GM12864 (cell line): ENCODE results near the gene ANKS3.

ENCODE experiments used
- DNase-seq: peaks from one replicate; pipeline ENCODE4 v3.0.0-alpha.2; 2011; ENCODE audit warnings: low read depth
- H3K4me3 ChIP-seq: 2 replicates; pipeline ENCODE4 v1.5.1; 2011; ENCODE audit warnings: mild to moderate bottlenecking, low read depth, low read length, control low read depth
- TF ChIP-seq, protein P1 (sequence below): IDR thresholded peaks from 2 replicates; pipeline ENCODE4 v1.5.1; 2011; ENCODE audit warnings: low read depth, mild to moderate bottlenecking, moderate library complexity, low read length, control low read depth, inconsistent platforms; ENCODE audit errors: missing control alignments

ANKS3 gene

DNA sequence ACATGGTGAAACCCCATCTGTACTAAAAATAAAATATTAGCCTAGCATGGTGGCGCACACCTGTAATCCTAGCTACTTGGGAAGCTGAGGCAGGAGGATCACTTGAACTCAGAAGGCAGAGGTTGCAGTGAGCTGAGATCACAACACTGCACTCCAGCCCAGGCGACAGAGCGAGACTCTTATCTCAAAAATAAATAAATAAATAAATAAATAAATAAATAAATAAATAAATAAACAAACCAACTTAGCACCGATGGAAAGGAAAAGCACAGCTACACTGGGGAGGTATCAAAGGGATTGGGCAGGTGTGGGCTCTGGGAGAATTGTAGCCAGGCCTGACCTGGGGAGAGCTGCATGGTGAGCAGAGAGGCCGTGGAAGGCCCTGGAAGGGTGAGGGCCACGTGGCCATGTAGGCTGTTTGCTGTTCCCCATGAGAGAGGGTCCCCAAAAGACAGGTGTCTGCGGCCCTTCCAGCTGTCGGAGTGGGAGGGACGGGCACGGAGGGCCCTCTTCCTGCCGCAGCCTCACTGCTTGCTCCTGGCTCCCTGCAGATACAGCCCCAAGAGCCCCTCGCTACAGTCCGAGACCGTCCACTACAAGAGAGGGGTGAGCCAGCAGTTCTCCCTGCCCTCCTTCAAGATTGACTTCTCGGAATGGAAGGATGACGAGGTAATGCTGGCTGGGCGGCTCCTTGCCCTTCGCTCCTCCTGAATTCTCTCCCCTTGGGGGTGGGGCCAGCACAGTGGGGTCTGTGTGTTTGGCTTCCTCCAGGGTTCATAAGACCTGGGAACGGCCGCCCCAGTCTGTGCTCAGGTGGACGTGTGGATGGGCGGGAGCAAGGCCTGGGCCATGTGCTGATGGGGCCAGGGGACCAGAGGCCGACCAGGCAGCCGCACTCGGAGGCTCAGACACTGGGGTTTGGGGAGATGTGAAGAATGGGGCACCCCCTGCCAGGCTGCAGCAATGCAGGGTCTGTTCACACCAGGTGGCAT lies 77.1 kb downstream of the ANKS3 start:
- DNase-seq = no peak
- TF ChIP-seq, protein P1, sequence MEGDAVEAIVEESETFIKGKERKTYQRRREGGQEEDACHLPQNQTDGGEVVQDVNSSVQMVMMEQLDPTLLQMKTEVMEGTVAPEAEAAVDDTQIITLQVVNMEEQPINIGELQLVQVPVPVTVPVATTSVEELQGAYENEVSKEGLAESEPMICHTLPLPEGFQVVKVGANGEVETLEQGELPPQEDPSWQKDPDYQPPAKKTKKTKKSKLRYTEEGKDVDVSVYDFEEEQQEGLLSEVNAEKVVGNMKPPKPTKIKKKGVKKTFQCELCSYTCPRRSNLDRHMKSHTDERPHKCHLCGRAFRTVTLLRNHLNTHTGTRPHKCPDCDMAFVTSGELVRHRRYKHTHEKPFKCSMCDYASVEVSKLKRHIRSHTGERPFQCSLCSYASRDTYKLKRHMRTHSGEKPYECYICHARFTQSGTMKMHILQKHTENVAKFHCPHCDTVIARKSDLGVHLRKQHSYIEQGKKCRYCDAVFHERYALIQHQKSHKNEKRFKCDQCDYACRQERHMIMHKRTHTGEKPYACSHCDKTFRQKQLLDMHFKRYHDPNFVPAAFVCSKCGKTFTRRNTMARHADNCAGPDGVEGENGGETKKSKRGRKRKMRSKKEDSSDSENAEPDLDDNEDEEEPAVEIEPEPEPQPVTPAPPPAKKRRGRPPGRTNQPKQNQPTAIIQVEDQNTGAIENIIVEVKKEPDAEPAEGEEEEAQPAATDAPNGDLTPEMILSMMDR = no peak
- no peak overlapping the region for H3K4me3 ChIP-seq

DNA sequence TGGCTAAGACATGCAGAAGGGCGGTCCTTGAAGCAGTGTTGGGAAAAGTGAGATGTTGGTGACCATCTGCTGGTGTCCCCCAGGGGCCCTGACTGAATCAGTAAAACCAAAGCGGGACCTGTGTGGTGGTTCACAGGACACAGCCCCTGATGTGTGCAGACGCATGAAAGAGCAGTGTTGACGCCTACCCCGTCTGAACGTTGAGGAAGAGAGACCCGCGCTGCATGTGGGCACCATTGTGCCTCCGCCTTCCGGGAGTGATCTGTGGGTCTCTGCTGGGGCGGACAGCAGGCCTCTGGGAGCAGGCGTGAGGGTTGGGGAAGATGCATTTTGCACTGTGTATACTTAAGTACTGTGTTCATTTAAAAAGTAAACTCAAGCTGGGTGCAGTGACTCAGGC lies 77.8 kb downstream of the ANKS3 start:
- no peak overlapping the region for H3K4me3 ChIP-seq
- DNase-seq = no peak
- TF ChIP-seq, protein P1 = no peak

DNA sequence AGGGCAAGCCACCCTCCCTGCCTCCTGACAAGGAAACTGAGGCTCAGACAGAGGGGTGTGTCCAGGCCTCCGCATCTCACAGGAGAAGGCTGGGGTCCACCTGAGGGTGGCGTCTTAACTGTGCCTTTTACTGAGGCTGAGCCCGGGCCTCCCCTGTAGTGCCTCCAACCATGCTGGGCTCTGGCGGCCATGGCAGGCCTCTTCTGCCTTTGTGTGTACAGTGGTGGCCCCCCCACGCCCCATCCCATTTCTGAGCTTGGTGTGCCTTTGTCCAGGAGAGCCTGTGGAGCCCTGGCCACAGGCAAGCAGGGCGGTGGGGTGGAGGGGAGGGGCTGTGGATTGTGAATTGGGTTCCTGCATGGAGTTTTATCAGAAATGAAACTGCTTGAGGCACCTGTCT lies 78.3 kb downstream of the ANKS3 start:
- no peak overlapping the region for H3K4me3 ChIP-seq
- TF ChIP-seq, protein P1 = no peak
- DNase-seq = no peak

DNA sequence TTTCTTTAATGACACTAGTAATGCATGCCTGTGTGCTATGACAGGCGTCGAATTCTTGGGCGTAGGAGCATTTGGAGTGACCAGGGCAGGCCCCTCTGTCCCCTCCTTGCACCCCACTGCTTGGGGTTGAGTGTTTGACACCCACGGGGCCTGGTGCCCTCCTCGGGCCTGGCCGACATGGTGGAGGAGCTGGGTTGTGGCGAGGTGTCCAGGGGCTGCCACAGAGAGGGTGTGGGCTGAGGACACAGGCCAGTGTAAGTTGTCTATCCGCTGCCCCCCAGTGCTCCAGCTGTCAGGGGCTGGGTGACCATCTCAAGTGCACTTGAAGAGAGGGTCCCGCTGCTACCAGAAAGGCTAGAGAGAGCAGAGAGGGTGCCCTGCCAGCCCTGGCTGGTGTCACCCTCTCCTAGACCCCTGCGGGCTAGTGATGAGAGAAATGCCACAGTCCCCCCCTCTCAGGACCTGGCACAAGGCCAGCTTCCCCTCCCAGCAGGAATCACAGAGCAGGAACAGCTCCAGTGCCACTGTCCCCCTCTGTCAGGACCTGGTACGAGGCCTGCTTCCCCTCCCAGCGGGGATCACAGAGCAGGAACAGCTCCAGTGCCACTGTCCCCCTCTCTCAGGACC lies 79.0 kb downstream of the ANKS3 start:
- no peak for DNase-seq
- no peak overlapping the region for H3K4me3 ChIP-seq
- TF ChIP-seq, protein P1 = no peak

DNA sequence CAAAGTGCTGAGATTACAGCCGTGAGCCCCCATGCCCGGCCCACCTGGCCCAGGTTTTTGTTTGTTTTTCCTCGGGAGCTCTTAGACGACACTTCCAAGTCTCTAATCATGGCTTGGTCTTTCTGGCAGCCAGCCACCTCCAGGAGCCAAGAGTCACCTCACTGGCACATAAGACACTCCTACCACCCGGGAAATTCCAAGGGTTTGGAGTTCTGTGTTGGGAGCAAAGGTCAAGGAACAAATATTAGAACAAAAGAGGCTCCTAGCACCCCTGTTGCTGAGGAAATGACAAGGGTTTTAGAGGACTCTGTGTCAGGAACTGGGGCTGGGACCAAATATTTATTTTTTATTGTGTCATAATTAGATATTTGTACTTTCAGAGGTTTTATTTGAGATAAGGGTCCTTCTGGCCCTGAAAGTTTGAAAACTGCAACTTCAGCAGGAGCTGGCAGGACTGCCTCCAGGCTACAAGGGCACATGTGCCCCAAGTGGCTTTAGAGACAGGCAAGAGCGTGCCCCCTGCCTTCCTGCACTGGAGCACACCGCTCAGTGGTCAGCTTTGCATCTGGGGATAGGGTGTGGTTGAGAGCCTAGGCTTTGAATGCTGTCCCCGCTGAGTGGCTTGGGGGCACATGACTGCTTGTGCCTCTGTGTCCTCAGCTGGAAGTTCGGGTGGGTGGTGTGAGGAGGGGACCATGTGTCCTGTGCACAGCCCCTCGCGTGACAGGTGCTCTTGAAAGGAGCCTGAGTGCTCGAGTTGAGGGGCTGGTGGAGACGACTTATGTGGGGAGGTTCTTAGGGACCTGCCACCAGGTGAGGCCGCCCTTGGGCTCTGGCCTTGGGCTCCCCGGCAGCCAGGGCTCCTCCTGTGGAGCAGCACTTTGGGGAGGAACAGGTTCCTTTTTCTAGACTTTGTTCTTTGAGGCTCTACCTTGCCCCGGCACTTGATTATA lies 79.8 kb downstream of the ANKS3 start:
- DNase-seq = no peak
- H3K4me3 ChIP-seq = no peak overlapping the region
- TF ChIP-seq, protein P1 = no peak

DNA sequence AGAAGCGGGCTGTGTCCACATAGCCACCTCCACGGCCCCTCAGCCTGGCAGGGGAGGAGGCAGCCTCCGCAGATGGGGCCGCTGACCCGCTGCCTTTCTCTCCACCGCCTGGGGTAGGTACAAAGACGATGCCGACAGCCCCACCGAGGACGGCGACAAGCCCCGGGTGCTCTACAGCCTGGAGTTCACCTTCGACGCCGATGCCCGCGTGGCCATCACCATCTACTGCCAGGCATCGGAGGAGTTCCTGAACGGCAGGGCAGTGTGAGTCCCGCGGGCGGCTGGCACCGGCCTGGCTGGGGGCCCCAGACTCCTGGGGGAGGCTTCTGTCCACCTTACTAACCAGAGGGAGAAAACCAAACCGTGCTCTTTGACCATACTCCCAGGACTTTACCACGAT lies 81.5 kb downstream of the ANKS3 start:
- H3K4me3 ChIP-seq = no peak overlapping the region
- TF ChIP-seq, protein P1 = no peak
- DNase-seq = no peak
